ENCODE data around the gene TLE5.

GRCh38 chr19:3106509-3107141 is 44.3 kb upstream of the TLE5 start:
- TF ChIP-seq IRF3 (IDR thresholded peaks at IDR 0.05) (no peak), ZNF592 (IDR thresholded peaks at IDR 0.05) (no peak)

Measured in GM12878 (cell line).